ENCODE data around the gene DNMT3A. TPM values are rescaled to one million over a fixed set of nuclear protein-coding genes. Genes with fewer than 3 reads are reported as not detected.

DNMT3A gene
- 7.0 to 10.7 TPM (median 9.7 TPM) in 5 replicates for total RNA-seq (2022; extraction: Qiagen RNA extraction; ENCODE audit: low read depth)

GRCh38 chr2:25341753-25342371, at the start of gene DNMT3A:
Gene DNMT3A (minus strand): TSS chr2:25341925. CDS start chr2:25313984, 27,941 bp downstream.

Other genes starting within 250 kb of the DNMT3A start
- not detected in 5 replicates for gene POMC, start 173.3 kb downstream of the DNMT3A start, total RNA-seq (2022; extraction: Qiagen RNA extraction; ENCODE audit: low read depth)